H7 (cell line): ENCODE results near the gene PRRT3. TPM values are rescaled to one million over a fixed set of nuclear protein-coding genes. Genes with fewer than 3 reads are reported as not detected.

Source experiments
- DNase-seq: peaks from one replicate; pipeline ENCODE4 v3.0.0; 2012
- H3K27me3 ChIP-seq: 2 replicates; pipeline ENCODE4 v1.6.0; 2011; ENCODE audit warnings: mild to moderate bottlenecking, low read length; ENCODE audit not compliant: control insufficient read depth, insufficient read depth
- H3K36me3 ChIP-seq: replicated peaks from 2 replicates; pipeline ENCODE4 v1.5.1; 2011; ENCODE audit warnings: low read length; ENCODE audit not compliant: control insufficient read depth, insufficient read depth
- H3K4me3 ChIP-seq: 2 replicates; pipeline ENCODE4 v1.5.1; 2011; ENCODE audit warnings: low read depth, mild to moderate bottlenecking, control low read depth, low read length, moderate library complexity; ENCODE audit not compliant: insufficient read depth
- total RNA-seq: library from RNA; depleted of rRNA; stranded (reverse); fragments of >200 nt; shearing (Covaris generic); gene quantifications from 2 replicates; pipeline ENCODE4 v1.2.3, GENCODE V29; 2014; rRNA removed

The PRRT3 gene
- total RNA-seq, result 5.3 and 6.8 TPM in 2 replicates

- H3K36me3 ChIP-seq, result no peaks in the 10 kb centered on the region; the same call in 1 of the 2 replicates
- peaks cover 5% of the 10 kb centered on the region for H3K27me3 ChIP-seq
- DNase-seq, result peak; percentile 92
- H3K4me3 ChIP-seq, result peak within 1 kb of the TSS; percentile 73
These were observed at the start of gene PRRT3 for GRCh38 chr3:9951962-9952805. TSS of gene PRRT3 (minus strand) at chr3:9952408. CDS start at chr3:9950115, 2,293 bp downstream.

GRCh38 chr3:10000686-10001085 lies 48.5 kb upstream of the PRRT3 start:
- peaks cover 2% of the 10 kb centered on the region for H3K36me3 ChIP-seq
- H3K27me3 ChIP-seq, result no peaks in the 10 kb centered on the region
- DNase-seq, result no peak
- H3K4me3 ChIP-seq, result no peak overlapping the region

GRCh38 chr3:9994086-9994844 lies 42.1 kb upstream of the PRRT3 start:
- H3K27me3 ChIP-seq, result no peaks in the 10 kb centered on the region
- no peak for DNase-seq
- H3K36me3 ChIP-seq, result no peaks in the 10 kb centered on the region; the same call in 1 of the 2 replicates
- no peak overlapping the region for H3K4me3 ChIP-seq

- H3K27me3 ChIP-seq, result no peaks in the 10 kb centered on the region
- H3K4me3 ChIP-seq, result peak overlapping the region; percentile 98
- DNase-seq, result no peak
- no peaks in the 10 kb centered on the region; the same call in 1 of the 2 replicates for H3K36me3 ChIP-seq
These were observed 34.1 kb upstream of the PRRT3 start for GRCh38 chr3:9986230-9986725.

- H3K4me3 ChIP-seq, result no peak overlapping the region
- H3K36me3 ChIP-seq, result peaks cover 1% of the 10 kb centered on the region
- no peaks in the 10 kb centered on the region for H3K27me3 ChIP-seq
- DNase-seq, result no peak
These were observed 28.0 kb upstream of the PRRT3 start for GRCh38 chr3:9980251-9980650.

- no peaks in the 10 kb centered on the region for H3K27me3 ChIP-seq
- peaks cover 3% of the 10 kb centered on the region for H3K36me3 ChIP-seq
- DNase-seq, result no peak
- H3K4me3 ChIP-seq, result no peak overlapping the region
These were observed 26.6 kb upstream of the PRRT3 start for GRCh38 chr3:9978710-9979305.

- DNase-seq, result no peak
- H3K4me3 ChIP-seq, result no peak overlapping the region
These were observed 24.8 kb upstream of the PRRT3 start for GRCh38 chr3:9976721-9977709.

GRCh38 chr3:9970020-9970652 lies 17.9 kb upstream of the PRRT3 start:
- no peak for DNase-seq
- peaks cover 12% of the 10 kb centered on the region for H3K36me3 ChIP-seq
- no peak overlapping the region for H3K4me3 ChIP-seq
- no peaks in the 10 kb centered on the region for H3K27me3 ChIP-seq

More at GRCh38 chr3:9976721-9977709, 24.8 kb upstream of the PRRT3 start:
- peaks cover 5% of the 10 kb centered on the region for H3K36me3 ChIP-seq
- H3K27me3 ChIP-seq, result no peaks in the 10 kb centered on the region

GRCh38 chr3:9969632-9970019 lies 17.4 kb upstream of the PRRT3 start:
- Histone ChIP-seq H3K4me3 (no peak overlapping the region), H3K27me3 (no peaks in the 10 kb centered on the region), H3K36me3 (peaks cover 12% of the 10 kb centered on the region)
- DNase-seq, result no peak

- Histone ChIP-seq H3K36me3 (peaks cover 8% of the 10 kb centered on the region), H3K27me3 (no peaks in the 10 kb centered on the region)
These were observed 14.6 kb upstream of the PRRT3 start for GRCh38 chr3:9966841-9967240.

GRCh38 chr3:9965200-9965875 lies 13.1 kb upstream of the PRRT3 start:
- peaks cover 5% of the 10 kb centered on the region for H3K36me3 ChIP-seq
- DNase-seq, result no peak
- H3K27me3 ChIP-seq, result no peaks in the 10 kb centered on the region
- no peak overlapping the region for H3K4me3 ChIP-seq

More at GRCh38 chr3:9966841-9967240, 14.6 kb upstream of the PRRT3 start:
- H3K4me3 ChIP-seq, result no peak overlapping the region
- DNase-seq, result no peak

GRCh38 chr3:9957214-9957613 lies 5.0 kb upstream of the PRRT3 start:
- DNase-seq, result peak; percentile 29
- H3K27me3 ChIP-seq, result no peaks in the 10 kb centered on the region
- no peak overlapping the region for H3K4me3 ChIP-seq
- no peaks in the 10 kb centered on the region for H3K36me3 ChIP-seq
